Chondrocyte (in vitro differentiated cells): Measurements from ENCODE around the gene TCFL5. TPM values are rescaled to one million over a fixed set of nuclear protein-coding genes. Genes with fewer than 3 reads are reported as not detected.

Experiments used
- DNase-seq: peaks from one replicate; pipeline ENCODE4 v3.0.0; 2021; ENCODE audit warnings: mixed read lengths, low spot score
- H3K27ac Mint-ChIP-seq: one replicate; pipeline ENCODE4 v1.8.0; 2021; ENCODE audit warnings: mild to moderate bottlenecking, moderate library complexity, mixed read lengths; ENCODE audit not compliant: unreplicated experiment
- H3K27me3 Mint-ChIP-seq: 2 replicates; pipeline ENCODE4 v1.8.0; 2021; ENCODE audit warnings: low read depth, mixed read lengths
- H3K36me3 Mint-ChIP-seq: 2 replicates; pipeline ENCODE4 v1.8.0; 2021; ENCODE audit warnings: low read depth, mixed read lengths
- H3K4me1 Mint-ChIP-seq: 2 replicates; pipeline ENCODE4 v1.8.0; 2021; ENCODE audit warnings: low read depth, mild to moderate bottlenecking, mixed read lengths
- H3K4me3 Mint-ChIP-seq: one replicate; pipeline ENCODE4 v1.8.0; 2021; ENCODE audit warnings: mild to moderate bottlenecking, moderate library complexity, mixed read lengths; ENCODE audit not compliant: unreplicated experiment
- H3K9me3 Mint-ChIP-seq: 2 replicates; pipeline ENCODE4 v1.8.0; 2021; ENCODE audit warnings: low read depth, mixed read lengths
- total RNA-seq: library from RNA; stranded (reverse); gene quantifications from 3 replicates; pipeline ENCODE4 v1.2.1, GENCODE V29; 2021
- TF ChIP-seq, protein P1 (sequence below): fragments of 200-600 bp; sonication (generic); IDR thresholded peaks from 2 replicates; pipeline ENCODE4 v1.5.0; 2021; ENCODE audit warnings: antibody characterized with exemption, mild to moderate bottlenecking, moderate library complexity

The TCFL5 gene
- total RNA-seq, 1 donor from 2014 or later, result 12.7 TPM

- Mint-ChIP-seq H3K4me3 (no peak overlapping the region), H3K36me3 (peaks cover 10% of the 10 kb centered on the region)
- no peak for DNase-seq
These were observed 46.9 kb downstream of the TCFL5 start for GRCh38 chr20:62814709-62815065.

DNA sequence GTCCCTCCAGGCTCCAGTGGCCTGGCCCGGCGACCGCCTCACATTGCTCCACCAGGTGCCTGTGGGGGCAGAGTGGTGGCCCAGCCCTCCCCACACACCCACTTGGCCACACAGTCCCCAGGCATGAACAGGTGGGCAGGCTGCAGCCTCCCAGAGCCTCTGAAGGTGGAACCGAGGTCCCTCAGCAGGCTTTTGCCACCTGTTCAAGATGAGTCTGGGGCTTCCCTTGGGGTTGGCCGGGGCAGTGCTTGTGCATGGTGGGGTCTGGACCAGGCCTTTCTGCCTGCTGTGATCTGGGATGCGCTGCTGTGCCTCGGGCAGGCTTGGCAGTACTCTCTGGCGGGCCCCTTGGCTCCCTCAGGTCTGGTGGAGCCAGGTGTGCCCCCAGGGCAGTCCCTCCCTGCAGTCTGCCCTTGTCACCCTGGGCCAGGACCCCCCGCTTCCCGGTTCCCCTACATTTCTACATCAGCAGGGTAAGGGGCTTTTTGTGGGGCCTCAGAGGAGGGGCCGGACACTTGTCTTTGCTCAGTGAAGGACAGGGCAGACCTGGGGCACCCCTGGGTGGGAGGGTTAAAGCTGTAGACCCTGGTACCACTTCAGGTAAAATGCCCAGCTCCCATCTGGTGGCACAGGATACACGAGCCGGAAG is 47.4 kb downstream of the TCFL5 start:
- H3K36me3 Mint-ChIP-seq, result peaks cover 10% of the 10 kb centered on the region
- TF ChIP-seq, protein P1, sequence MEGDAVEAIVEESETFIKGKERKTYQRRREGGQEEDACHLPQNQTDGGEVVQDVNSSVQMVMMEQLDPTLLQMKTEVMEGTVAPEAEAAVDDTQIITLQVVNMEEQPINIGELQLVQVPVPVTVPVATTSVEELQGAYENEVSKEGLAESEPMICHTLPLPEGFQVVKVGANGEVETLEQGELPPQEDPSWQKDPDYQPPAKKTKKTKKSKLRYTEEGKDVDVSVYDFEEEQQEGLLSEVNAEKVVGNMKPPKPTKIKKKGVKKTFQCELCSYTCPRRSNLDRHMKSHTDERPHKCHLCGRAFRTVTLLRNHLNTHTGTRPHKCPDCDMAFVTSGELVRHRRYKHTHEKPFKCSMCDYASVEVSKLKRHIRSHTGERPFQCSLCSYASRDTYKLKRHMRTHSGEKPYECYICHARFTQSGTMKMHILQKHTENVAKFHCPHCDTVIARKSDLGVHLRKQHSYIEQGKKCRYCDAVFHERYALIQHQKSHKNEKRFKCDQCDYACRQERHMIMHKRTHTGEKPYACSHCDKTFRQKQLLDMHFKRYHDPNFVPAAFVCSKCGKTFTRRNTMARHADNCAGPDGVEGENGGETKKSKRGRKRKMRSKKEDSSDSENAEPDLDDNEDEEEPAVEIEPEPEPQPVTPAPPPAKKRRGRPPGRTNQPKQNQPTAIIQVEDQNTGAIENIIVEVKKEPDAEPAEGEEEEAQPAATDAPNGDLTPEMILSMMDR, result no peak
- H3K9me3 Mint-ChIP-seq, result no peaks in the 10 kb centered on the region
- H3K27me3 Mint-ChIP-seq, result no peaks in the 10 kb centered on the region
- H3K27ac Mint-ChIP-seq, result no peak overlapping the region
- DNase-seq, result no peak
- H3K4me1 Mint-ChIP-seq, result peaks cover 28% of the 10 kb centered on the region
- H3K4me3 Mint-ChIP-seq, result no peak overlapping the region

More at GRCh38 chr20:62814709-62815065, 46.9 kb downstream of the TCFL5 start:
- Mint-ChIP-seq H3K4me1 (peaks cover 33% of the 10 kb centered on the region), H3K27me3 (no peaks in the 10 kb centered on the region), H3K27ac (no peak overlapping the region), H3K9me3 (no peaks in the 10 kb centered on the region)
- TF ChIP-seq, protein P1, result no peak

GRCh38 chr20:62813588-62813987 is 48.0 kb downstream of the TCFL5 start:
- Mint-ChIP-seq H3K4me3 (no peak overlapping the region), H3K9me3 (no peaks in the 10 kb centered on the region), H3K4me1 (peaks cover 22% of the 10 kb centered on the region), H3K27me3 (no peaks in the 10 kb centered on the region), H3K36me3 (peaks cover 10% of the 10 kb centered on the region), H3K27ac (no peak overlapping the region)
- no peak for DNase-seq
- TF ChIP-seq, protein P1, result no peak

DNA sequence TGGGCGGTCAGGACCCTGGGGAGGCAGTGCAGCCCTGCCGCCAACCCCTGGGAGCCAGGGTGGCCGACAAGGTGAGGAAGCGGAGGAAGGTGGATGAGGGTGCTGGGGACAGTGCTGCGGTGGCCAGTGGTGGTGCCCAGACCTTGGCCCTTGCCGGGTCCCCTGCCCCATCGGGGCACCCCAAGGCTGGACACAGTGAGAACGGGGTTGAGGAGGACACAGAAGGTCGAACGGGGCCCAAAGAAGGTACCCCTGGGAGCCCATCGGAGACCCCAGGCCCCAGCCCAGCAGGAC is 48.8 kb downstream of the TCFL5 start:
- peaks cover 14% of the 10 kb centered on the region for H3K36me3 Mint-ChIP-seq

DNA sequence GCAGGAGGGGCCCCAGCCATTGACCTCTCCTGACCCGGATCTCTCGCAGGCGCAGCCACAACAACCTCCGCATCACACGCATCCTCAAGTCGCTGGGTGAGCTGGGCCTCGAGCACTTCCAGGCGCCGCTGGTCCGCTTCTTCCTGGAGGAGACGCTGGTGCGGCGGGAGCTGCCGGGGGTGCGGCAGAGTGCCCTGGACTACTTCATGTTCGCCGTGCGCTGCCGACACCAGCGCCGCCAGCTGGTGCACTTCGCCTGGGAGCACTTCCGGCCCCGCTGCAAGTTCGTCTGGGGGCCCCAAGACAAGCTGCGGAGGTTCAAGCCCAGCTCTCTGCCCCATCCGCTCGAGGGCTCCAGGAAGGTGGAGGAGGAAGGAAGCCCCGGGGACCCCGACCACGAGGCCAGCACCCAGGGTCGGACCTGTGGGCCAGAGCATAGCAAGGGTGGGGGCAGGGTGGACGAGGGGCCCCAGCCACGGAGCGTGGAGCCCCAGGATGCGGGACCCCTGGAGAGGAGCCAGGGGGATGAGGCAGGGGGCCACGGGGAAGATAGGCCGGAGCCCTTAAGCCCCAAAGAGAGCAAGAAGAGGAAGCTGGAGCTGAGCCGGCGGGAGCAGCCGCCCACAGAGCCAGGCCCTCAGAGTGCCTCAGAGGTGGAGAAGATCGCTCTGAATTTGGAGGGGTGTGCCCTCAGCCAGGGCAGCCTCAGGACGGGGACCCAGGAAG is 49.3 kb downstream of the TCFL5 start:
- DNase-seq, result no peak
- Mint-ChIP-seq H3K4me1 (peaks cover 18% of the 10 kb centered on the region), H3K36me3 (peaks cover 14% of the 10 kb centered on the region), H3K27ac (no peak overlapping the region), H3K9me3 (no peaks in the 10 kb centered on the region), H3K4me3 (no peak overlapping the region), H3K27me3 (no peaks in the 10 kb centered on the region)
- TF ChIP-seq, protein P1, result no peak

More for the DNA sequence above, 48.8 kb downstream of the TCFL5 start:
- no peak for DNase-seq
- Mint-ChIP-seq H3K4me3 (no peak overlapping the region), H3K4me1 (peaks cover 19% of the 10 kb centered on the region), H3K27me3 (no peaks in the 10 kb centered on the region), H3K27ac (no peak overlapping the region), H3K9me3 (no peaks in the 10 kb centered on the region)
- TF ChIP-seq, protein P1, result no peak
